Right lobe of liver (tissue), 6 donors: ENCODE results near the gene FAM228A. TPM values are rescaled to one million over a fixed set of nuclear protein-coding genes. Genes with fewer than 3 reads are reported as not detected.

Experiments used
- ATAC-seq, 4 donors: fragments of 200-7000 bp; cut with Tn5 transposase; one replicate each; pipeline ENCODE4 v1.9.1; 2020; ENCODE audit warnings: mild to moderate bottlenecking in 4 of 4, moderate library complexity in 4 of 4
- DNase-seq, 3 donors: peaks; one replicate each; pipeline ENCODE4 v3.0.0-alpha.2; 2020
- H3K27ac ChIP-seq, 3 donors: fragments of 200-600 bp; one replicate each; pipeline ENCODE4 v1.8.0; 2022
- H3K27me3 ChIP-seq, 2 donors: fragments of 200-600 bp; one replicate each; pipeline ENCODE4 v1.8.0; 2022
- H3K36me3 ChIP-seq, 4 donors: fragments of 200-600 bp; sonication (generic) in 1 of 4; one replicate each; pipeline versions ENCODE4 v1.5.1 to v1.8.0; 2017 to 2022; ENCODE audit warnings: control low read depth in 1 of 4
- H3K4me1 ChIP-seq, 4 donors: fragments of 200-600 bp; sonication (generic) in 1 of 4; one replicate each; pipeline versions ENCODE4 v1.5.1 to v1.8.0; 2017 to 2022; ENCODE audit warnings: control low read depth in 1 of 4
- H3K4me3 ChIP-seq, 3 donors: fragments of 200-600 bp; one replicate each; pipeline ENCODE4 v1.8.0; 2022
- H3K9me3 ChIP-seq, 4 donors: fragments of 200-600 bp; sonication (generic) in 1 of 4; one replicate each; pipeline versions ENCODE4 v1.5.1 to v1.8.0; 2017 to 2022; ENCODE audit warnings: control low read depth in 1 of 4
- CTCF ChIP-seq, 4 donors: fragments of 200-600 bp in 3 of 4; fragments of 450-650 bp in 1 of 4; IDR thresholded peaks; one replicate each; pipeline versions ENCODE4 v1.5.1 to v1.8.0; 2016 to 2022; ENCODE audit warnings: antibody characterized with exemption in 4 of 4, mild to moderate bottlenecking in 2 of 4
- POLR2A ChIP-seq: fragments of 450-650 bp; IDR thresholded peaks from one replicate; pipeline ENCODE4 v1.6.1; 2017; ENCODE audit warnings: antibody characterized with exemption, mild to moderate bottlenecking
- WGBS: methylation state at CpG from one replicate; pipeline ENCODE4 v1.1.6; 2018; ENCODE audit warnings: low coverage, low lambda C conversion rate; ENCODE audit not compliant: insufficient coverage; ENCODE audit errors: missing lambda C conversion rate; 5-methylcytosine and 5-hydroxymethylcytosine counted together
- intact Hi-C, 2 donors: fragments of 100-400 bp; cut with DNase I; formaldehyde crosslinking; loops; one replicate each; pipeline versions ENCODE4 v1.11.2 to v1.14.1; 2022
- total RNA-seq, 6 experiments: library from RNA; depleted of rRNA in 2 of 6; stranded (reverse); fragments of >200 nt in 2 of 6; fragmentation: NEBNext Ultra II Directional in 3 of 6; extraction: Animal tissue kit (Norgen Biotek cat#: 25700) in 3 of 6; gene quantifications; one replicate each; pipeline versions ENCODE4 v1.1.0 to v1.2.4, GENCODE V29; 2016 to 2023
- donor health status: DM: no; HTN: yes; CAD: no.
- donor health status: DM: no; HTN: no; CAD: no.
- donor health status: DM: no; HTN: no; CAD: no.
- donor health status: DM: no; HTN: yes; CAD: no.
- donor health status: DM: no; HTN: yes; CAD: no.

Gene FAM228A
- total RNA-seq, 6 experiments from 2014 or later, result 0.12 to 0.22 (median 0.18) TPM; not detected in 3

- intact Hi-C loops, result no loop called here
- no peak for ATAC-seq
These were observed 5.8 kb upstream of the FAM228A start for GRCh38 chr2:24169023-24169422.

GRCh38 chr2:24175631-24176187 lies 856 bp downstream of the FAM228A start:
- Histone ChIP-seq H3K4me3 (no peak overlapping the region), H3K27me3 (no peaks in the 10 kb centered on the region), H3K36me3 (no peaks in the 10 kb centered on the region), H3K9me3 (no peaks in the 10 kb centered on the region), H3K4me1 (no peaks in the 10 kb centered on the region), H3K27ac (no peak overlapping the region)
- DNase-seq, result no peak
- TF ChIP-seq CTCF (IDR thresholded peaks at IDR 0.05) (no peak), POLR2A (no peak)
- 81% methylated on average over 13 of the region's 17 CpGs for WGBS
- intact Hi-C loops, result no loop called here
- no peak for ATAC-seq

More at GRCh38 chr2:24169023-24169422, 5.8 kb upstream of the FAM228A start:
- no CpG with 5 or more reads among the region's 5 CpGs for WGBS
- no peak overlapping the region for H3K4me3 ChIP-seq
- no peaks in the 10 kb centered on the region for H3K4me1 ChIP-seq
- no peaks in the 10 kb centered on the region for H3K9me3 ChIP-seq
- H3K27ac ChIP-seq, result no peak overlapping the region
- no peaks in the 10 kb centered on the region for H3K27me3 ChIP-seq
- DNase-seq, result no peak
- TF ChIP-seq CTCF (IDR thresholded peaks at IDR 0.05) (no peak), POLR2A (no peak)
- H3K36me3 ChIP-seq, result no peaks in the 10 kb centered on the region

GRCh38 chr2:24176326-24176725 lies 1.5 kb downstream of the FAM228A start:
- Histone ChIP-seq H3K9me3 (no peaks in the 10 kb centered on the region), H3K27me3 (no peaks in the 10 kb centered on the region), H3K27ac (no peak overlapping the region), H3K4me3 (no peak overlapping the region), H3K4me1 (no peaks in the 10 kb centered on the region), H3K36me3 (no peaks in the 10 kb centered on the region)
- intact Hi-C loops, result no loop called here
- DNase-seq, result no peak
- WGBS, result 83% methylated on average over 1 of the region's 1 CpG
- ATAC-seq, result no peak
- TF ChIP-seq CTCF (IDR thresholded peaks at IDR 0.05), result no peak
- no peak for TF ChIP-seq POLR2A

- no peaks in the 10 kb centered on the region for H3K27me3 ChIP-seq
- no peak for TF ChIP-seq POLR2A
- TF ChIP-seq CTCF (IDR thresholded peaks at IDR 0.05), result no peak
- no peak overlapping the region for H3K27ac ChIP-seq
- intact Hi-C loops, result no loop called here
- no peak for DNase-seq
- no peak for ATAC-seq
- H3K4me3 ChIP-seq, result no peak overlapping the region
- no peaks in the 10 kb centered on the region for H3K9me3 ChIP-seq
- no peaks in the 10 kb centered on the region for H3K36me3 ChIP-seq
- no peaks in the 10 kb centered on the region for H3K4me1 ChIP-seq
These were observed 4.8 kb downstream of the FAM228A start for GRCh38 chr2:24179683-24180082.

GRCh38 chr2:24181849-24182248 lies 7.0 kb downstream of the FAM228A start:
- ATAC-seq, result no peak
- intact Hi-C loops, result no loop called here
- TF ChIP-seq CTCF (IDR thresholded peaks at IDR 0.05) (no peak), POLR2A (no peak)

More at GRCh38 chr2:24181849-24182248, 7.0 kb downstream of the FAM228A start:
- no peaks in the 10 kb centered on the region for H3K36me3 ChIP-seq
- DNase-seq, result no peak
- 78% methylated on average over 6 of the region's 6 CpGs for WGBS
- no peaks in the 10 kb centered on the region for H3K9me3 ChIP-seq
- H3K4me3 ChIP-seq, result no peak overlapping the region
- H3K27me3 ChIP-seq, result no peaks in the 10 kb centered on the region
- no peaks in the 10 kb centered on the region for H3K4me1 ChIP-seq
- H3K27ac ChIP-seq, result no peak overlapping the region
